ENCODE measurements around the gene PSAP. TPM values are rescaled to one million over a fixed set of nuclear protein-coding genes. Genes with fewer than 3 reads are reported as not detected.
A peak's percentile ranks its signal among the peaks of the same experiment; 100 is the strongest.

The PSAP gene
- total RNA-seq, 2 donors from 2014 or later: 488 to 516 TPM

DNA sequence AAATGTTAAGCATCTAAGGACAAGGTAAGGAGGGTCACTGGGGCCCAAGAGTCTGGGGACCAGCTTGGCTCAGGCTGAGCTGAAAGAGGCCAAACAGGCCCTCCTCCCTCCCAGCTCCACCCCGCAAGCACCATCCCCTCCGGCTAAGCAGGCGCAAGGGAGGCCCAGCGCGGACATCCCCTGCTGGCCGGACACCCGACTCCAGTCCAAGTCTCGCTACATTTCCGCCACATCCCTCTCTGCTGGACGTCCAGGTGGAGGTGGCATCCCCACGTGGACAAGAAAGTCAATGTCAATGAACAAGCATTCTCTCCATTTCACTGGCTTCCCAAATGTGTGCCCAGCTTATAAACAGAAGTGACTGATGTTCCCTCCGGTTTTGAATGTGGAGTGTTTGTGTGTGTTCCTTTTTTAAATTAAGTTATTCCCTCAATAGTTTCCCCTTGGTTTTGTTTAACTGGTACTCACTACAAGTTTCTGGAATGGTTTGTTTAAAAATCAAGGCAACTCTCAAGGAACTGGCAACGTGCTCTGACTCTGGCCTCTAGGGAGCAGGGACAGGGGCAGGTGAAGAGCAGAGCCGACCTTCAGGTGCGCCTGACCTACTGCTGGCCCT, 35.4 kb downstream of the PSAP start:
- ATAC-seq (no peak), DNase-seq (no peak)
- intact Hi-C loops (cut with DNase I): loop anchor here (10.0 kb wide), 1 partner anchor 431 kb away; no protein-coding TSS in a partner anchor
- TF ChIP-seq POLR2A (IDR thresholded peaks at IDR 0.05): no peak
- H3K36me3 ChIP-seq (replicated peaks in 1 of 2; ENCODE audit: insufficient read depth in 1 of 2, low read depth in 2 of 2): peaks cover 21 to 23% of the 10 kb centered on the region in 2 donors
- peaks cover 15% of the 10 kb centered on the region for H3K4me1 ChIP-seq
- H3K4me3 ChIP-seq: no peak overlapping the region
- no peaks in the 10 kb centered on the region for H3K27me3 ChIP-seq
- 85 to 89% methylated on average over 15 of the region's 15 CpGs for WGBS, 2 donors
- H3K27ac ChIP-seq: no peak overlapping the region
- no peaks in the 10 kb centered on the region for H3K9me3 ChIP-seq

DNA sequence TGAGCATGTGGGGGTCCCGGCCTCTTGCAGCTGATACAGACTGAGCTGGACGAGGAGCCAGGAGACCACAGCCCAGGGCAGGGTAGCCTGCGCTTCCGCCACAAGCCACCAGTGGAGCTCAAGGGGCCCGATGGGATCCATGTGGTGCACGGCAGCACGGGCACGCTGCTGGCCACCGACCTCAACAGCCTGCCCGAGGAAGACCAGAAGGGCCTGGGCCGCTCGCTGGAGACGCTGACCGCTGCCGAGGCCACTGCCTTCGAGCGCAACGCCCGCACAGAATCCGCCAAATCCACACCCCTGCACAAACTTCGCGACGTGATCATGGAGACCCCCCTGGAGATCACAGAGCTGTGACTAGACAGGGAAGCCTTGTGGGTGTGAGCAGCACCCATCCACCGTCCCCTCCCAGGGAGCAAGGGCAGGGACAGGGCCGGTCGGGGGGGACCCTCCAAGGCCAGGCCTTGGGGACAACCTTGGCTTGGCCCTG, 36.1 kb downstream of the PSAP start:
- Histone ChIP-seq H3K9me3 (no peaks in the 10 kb centered on the region), H3K27ac (no peak overlapping the region), H3K4me1 (peaks cover 15% of the 10 kb centered on the region), H3K4me3 (no peak overlapping the region), H3K36me3 (replicated peaks in 1 of 2; ENCODE audit: insufficient read depth in 1 of 2, low read depth in 2 of 2) (peaks cover 19 to 21% of the 10 kb centered on the region in 2 donors), H3K27me3 (no peaks in the 10 kb centered on the region)
- no peak for ATAC-seq
- 82 to 95% methylated on average over 7 to 24 of the region's 26 CpGs for WGBS, 2 donors
- intact Hi-C loops (cut with DNase I): loop anchor here (10.0 kb wide), 1 partner anchor 430 kb away; no protein-coding TSS in a partner anchor
- no peak for TF ChIP-seq POLR2A (IDR thresholded peaks at IDR 0.05)
- TF ChIP-seq, protein P1, sequence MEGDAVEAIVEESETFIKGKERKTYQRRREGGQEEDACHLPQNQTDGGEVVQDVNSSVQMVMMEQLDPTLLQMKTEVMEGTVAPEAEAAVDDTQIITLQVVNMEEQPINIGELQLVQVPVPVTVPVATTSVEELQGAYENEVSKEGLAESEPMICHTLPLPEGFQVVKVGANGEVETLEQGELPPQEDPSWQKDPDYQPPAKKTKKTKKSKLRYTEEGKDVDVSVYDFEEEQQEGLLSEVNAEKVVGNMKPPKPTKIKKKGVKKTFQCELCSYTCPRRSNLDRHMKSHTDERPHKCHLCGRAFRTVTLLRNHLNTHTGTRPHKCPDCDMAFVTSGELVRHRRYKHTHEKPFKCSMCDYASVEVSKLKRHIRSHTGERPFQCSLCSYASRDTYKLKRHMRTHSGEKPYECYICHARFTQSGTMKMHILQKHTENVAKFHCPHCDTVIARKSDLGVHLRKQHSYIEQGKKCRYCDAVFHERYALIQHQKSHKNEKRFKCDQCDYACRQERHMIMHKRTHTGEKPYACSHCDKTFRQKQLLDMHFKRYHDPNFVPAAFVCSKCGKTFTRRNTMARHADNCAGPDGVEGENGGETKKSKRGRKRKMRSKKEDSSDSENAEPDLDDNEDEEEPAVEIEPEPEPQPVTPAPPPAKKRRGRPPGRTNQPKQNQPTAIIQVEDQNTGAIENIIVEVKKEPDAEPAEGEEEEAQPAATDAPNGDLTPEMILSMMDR (IDR thresholded peaks at IDR 0.05): no peak
- no peak for DNase-seq

DNA sequence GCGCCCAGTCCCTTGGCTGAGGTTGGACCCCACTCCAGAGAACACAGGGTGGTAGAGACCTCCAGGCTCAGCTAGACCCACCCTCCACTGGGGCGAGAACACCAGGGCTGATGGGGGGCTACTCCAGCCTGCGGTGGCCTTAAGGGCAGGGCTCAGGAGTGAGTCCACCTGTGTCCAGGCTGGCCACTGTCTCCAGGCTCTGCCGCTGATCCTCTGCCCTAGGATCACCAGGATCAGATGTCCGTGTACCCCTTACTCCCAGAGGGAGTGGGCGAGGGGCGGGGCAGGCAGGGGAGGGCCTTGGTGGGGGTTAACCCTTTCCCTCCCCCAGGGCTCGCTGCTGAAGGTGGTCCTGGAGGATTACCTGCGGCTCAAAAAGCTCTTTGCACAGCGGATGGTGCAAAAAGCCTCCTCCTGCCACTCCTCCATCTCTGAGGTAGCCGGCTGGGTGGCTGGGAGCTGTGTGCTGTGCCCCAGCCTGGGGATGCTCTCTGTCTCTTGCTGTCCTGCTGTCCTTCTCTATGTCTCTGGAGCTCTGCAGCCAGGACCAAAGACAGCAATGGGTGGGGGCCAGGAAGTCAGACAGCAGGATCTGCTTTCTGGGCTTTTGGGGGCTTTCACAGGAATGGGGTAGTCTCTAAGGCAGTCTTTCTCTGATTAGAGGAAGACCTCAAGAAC, 38.0 kb downstream of the PSAP start:
- no peak for TF ChIP-seq POLR2A (IDR thresholded peaks at IDR 0.05)
- TF ChIP-seq, protein P1 (IDR thresholded peaks at IDR 0.05): no peak
- Histone ChIP-seq H3K36me3 (replicated peaks in 1 of 2; ENCODE audit: insufficient read depth in 1 of 2, low read depth in 2 of 2) (peaks cover 6 to 7% of the 10 kb centered on the region in 2 donors), H3K27me3 (no peaks in the 10 kb centered on the region), H3K4me3 (no peak overlapping the region), H3K4me1 (peaks cover 15% of the 10 kb centered on the region), H3K27ac (peak overlapping the region in 2 of 4 donors; percentile 15 to 30), H3K9me3 (no peaks in the 10 kb centered on the region)
- intact Hi-C loops (cut with DNase I): loop anchor here (10.0 kb wide), 1 partner anchor 428 kb away; no protein-coding TSS in a partner anchor
- WGBS, 2 donors: 47% methylated on average over 11 of the region's 11 CpGs; no CpG with 5 or more reads in 1 of the 2 donors
- DNase-seq (no peak), ATAC-seq (peak; percentile 10)

DNA sequence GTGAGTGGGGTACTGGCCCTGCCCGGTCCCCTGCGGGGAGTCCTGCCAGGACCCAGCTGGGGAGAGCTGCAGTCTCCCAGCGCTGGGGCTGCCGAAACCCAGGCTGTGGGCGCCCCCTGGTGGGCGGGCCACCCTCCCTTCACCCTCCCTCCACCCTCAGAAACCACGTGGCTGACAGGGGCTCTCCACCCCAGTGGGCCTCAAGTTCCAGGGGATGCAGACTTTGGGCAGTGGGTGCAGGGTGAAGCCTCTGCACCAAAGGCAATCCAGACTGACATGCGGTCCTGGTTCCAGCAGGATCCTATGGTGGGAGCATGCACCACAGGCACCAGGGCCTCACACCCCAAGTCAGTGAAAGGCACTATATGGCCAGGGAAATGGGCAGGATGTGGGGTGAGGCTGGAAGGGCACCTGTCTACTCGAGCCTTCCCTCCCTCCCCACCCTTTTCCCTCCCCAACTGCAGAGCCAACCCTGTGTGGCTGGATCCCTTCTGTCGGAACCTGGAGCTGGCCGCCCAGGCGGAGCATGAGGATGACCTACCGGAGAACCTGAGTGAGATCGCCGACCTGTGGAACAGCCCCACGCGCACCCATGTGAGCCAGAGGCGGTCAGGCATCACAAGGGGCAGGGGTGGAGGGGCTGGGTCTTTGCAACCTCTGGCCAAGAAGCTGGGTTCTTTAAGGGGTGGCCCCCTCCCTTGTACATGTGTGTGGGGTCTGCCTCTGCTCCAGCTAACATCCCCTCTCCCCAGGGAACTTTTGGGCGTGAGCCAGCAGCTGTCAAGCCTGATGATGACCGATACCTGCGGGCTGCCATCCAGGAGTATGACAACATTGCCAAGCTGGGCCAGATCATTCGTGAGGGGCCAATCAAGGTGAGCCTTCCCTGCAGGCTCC, 38.8 kb downstream of the PSAP start:
- peaks cover 0 to 5% of the 10 kb centered on the region in 2 donors for H3K36me3 ChIP-seq (replicated peaks in 1 of 2; ENCODE audit: insufficient read depth in 1 of 2, low read depth in 2 of 2)
- H3K27ac ChIP-seq: peak overlapping the region in 2 of 4 donors; percentile 15 to 30
- 19% methylated on average over 5 to 22 of the region's 22 CpGs for WGBS, 2 donors
- H3K27me3 ChIP-seq: no peaks in the 10 kb centered on the region
- peaks cover 15% of the 10 kb centered on the region for H3K4me1 ChIP-seq
- H3K9me3 ChIP-seq: no peaks in the 10 kb centered on the region
- peak; percentile 62 to 71 (median 68) for DNase-seq
- TF ChIP-seq POLR2A (IDR thresholded peaks at IDR 0.05): no peak
- TF ChIP-seq, protein P1 (IDR thresholded peaks at IDR 0.05): peak; percentile 37 to 80 (median 72)
- intact Hi-C loops (cut with DNase I): loop anchor here (10.0 kb wide), 1 partner anchor 427 kb away; no protein-coding TSS in a partner anchor
- H3K4me3 ChIP-seq: no peak overlapping the region
- ATAC-seq: peak; percentile 66

All from body of pancreas (tissue), 4 donors.